GM21786 (cell line): ENCODE data around the gene ADD2.
"Not testable (repeated sequence)": the region's sequence is repeated elsewhere in the genome, so short reads cannot be mapped to it uniquely, and the experiment has no call there.

Experiments used
- ATAC-seq: cut with Tn5 transposase; IDR thresholded peaks from one replicate; pipeline ENCODE4 v1.9.1; 2021; ENCODE audit not compliant: unreplicated experiment

Gene ADD2

DNA sequence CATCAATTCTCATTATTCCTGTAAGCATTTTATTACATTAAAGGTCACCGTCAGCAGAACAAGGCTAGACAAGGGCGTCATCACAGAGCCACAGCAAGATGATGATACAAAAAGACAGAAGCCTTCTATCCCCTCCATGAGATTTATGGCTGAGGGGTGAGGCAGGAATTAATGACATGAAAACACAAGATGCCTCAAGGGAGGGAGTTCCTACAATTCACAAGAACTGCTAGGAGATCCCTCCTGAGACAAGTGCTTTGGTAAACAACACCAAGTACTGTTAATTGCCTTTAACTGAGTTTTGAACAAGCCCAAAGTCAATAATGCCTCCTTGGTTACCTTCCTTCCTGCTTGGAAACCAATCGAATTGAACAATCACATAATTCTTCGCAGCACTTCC, 14.1 kb downstream of the ADD2 start:
- no peak for ATAC-seq

DNA sequence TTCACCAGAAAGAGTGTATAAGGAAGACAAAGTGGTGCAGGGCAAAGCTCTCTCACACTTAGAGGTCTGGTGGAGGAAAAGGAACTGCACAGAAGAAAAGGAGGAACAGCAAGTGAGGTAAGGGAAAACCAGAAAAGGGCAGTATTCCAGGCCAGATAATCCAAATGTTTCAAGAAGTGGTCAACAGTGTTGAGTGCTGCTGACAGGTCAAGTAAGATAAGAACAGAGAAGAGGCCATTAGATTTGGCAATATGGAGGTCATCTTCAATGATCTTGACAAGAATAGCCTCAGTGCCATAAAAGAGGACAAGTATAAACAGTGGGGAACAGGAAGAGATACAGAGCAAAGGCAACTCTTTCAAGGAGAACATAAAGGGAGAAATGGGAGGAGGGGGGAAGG, 15.0 kb downstream of the ADD2 start:
- no peak for ATAC-seq

DNA sequence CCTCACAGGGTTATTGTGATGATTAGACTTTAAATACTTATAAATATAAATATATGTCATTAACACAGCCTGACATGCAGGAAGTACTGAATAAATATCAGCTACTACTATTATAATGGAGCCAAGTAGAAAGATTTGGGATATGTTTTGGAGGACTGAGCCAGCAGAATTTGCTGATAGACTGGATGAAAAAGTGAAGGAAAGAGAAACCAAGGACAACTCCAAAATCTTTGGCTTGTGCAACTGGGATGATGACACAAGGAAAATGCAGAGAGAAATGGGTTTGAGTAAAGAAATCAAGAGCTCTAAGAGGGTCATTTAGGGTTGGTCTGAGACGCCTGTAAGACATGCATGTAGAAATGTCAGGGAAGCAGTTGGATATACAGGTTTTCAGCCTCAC, 15.6 kb downstream of the ADD2 start:
- ATAC-seq: no peak

DNA sequence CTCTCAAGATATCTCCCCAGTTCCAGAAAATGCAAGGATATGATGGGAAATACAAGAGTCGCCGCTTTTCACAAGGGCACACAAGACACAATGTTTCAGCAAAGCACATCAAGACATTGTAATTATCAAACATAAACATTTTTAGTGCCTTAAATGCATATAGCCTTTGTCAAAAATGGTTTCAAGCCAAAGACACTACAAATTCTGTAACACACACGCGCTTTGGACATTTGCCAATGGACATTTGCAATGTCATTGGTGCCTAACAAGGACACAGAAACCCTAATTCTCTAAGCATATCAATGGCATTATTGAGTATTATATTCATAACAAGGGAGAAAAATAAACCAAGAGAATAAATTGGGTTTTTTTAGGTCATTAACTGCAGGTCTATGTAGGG, 16.1 kb downstream of the ADD2 start:
- no peak for ATAC-seq

DNA sequence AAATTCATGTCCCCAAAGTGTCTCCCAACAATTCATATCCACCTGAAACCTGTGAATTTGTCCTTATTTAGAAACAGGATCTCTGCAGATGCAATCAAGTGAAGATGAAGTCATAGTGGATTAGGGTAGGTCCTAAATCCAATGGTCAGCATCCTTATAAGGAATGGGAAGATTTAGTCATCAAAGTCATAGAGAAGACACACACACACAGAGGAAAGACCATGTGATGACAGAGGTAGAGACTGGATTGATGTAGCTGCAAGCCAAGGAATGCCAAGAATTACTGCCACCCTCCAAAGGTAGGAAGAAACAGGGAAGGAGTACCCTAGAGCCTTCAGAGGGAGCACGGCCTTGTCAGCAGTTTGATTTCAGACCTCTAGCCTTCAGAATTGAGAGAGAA, 17.7 kb downstream of the ADD2 start:
- no peak for ATAC-seq

DNA sequence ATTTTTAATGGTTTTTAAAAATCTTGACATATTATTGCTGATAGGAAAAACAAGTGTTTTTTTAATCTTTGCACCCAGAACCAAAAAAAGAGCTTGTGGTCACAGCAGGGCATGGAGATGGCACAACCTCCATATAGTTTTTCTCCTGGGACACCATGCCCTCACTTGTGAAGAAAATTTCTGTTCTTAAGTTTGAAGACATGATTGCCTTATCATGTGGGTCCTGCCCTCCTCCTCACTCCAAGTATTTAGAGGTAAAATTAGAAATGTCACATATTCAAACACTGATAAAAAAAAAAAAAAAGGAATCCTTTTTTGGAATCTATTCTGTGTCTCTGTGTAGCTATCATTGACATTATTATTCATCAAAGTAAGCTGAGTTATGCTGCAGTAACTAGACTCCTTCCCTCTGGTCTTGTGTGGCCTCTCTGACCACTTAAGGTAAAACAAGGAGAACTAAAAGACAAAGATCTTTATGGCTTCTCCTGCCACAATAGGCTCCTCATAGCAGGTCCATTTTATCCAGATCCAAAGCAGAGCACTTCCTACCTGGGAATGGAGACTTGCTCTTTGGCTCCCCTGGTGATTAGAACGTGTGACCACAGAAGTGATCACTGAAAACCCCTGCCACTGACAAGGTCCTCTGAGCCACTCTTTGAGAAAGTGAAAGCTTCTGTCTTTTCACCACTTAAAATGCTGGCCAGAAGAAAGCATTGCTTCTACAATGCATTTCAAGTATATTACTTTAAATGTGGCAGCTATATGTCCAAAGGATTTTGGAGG, 19.8 kb downstream of the ADD2 start:
- no peak for ATAC-seq

DNA sequence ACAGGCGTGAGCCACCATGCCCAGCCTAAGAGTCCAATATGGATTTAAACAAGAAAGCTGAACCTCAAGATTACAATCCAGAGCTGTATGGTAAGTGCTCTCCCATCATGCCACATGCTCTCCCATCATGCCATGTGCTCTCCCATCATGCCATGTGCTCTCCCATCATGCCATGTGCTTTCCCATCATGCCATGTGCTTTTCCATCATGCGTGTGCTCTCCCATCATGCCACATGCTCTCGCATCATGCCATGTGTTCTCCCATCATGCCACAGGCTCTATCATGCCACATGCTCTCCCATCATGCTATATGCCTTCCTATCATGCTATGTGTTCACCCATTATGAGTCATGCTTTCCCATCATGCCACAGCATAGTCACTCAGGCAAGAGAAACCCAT, 20.7 kb downstream of the ADD2 start:
- no peak for ATAC-seq

DNA sequence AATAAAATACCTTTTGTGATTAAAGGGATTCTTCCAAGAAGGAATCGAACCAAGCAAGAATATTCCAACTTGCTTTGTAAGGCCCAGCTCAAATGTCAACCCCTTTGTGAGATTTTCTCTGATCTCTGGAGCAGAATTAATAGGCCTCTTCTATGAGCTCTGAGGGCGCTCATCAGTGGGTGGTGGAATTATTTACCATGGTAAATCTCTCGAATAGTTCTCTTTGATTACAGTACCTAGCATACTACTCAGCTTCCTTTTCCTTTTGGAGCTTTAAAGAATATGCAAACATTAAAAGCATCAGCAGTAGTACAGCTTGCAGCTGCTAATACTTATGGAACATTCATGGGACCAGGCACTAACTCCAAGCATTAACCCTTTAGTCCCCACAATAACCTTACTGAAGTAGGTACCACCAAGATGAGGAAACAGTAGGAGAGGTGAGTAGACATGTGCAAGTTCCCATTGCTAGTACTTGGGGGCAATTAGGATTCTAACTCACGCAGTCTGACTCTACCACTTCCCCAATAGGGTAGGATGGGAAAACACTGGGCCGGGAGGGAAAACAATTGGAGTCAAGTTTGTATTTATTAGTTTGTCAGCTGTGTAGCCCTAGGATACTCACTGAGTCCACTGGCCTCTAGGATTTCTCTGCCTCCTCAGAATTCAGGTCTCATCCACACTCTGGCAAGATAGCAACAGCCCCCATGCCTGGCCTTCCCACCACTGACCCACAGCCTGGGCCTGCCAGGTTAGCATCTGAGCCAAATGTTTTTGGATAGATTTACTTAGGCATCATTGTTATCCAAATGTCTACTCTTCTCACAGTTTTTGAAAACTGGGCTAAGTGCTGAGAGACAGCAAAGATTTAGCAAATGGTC, 21.7 kb downstream of the ADD2 start:
- no peak for ATAC-seq

DNA sequence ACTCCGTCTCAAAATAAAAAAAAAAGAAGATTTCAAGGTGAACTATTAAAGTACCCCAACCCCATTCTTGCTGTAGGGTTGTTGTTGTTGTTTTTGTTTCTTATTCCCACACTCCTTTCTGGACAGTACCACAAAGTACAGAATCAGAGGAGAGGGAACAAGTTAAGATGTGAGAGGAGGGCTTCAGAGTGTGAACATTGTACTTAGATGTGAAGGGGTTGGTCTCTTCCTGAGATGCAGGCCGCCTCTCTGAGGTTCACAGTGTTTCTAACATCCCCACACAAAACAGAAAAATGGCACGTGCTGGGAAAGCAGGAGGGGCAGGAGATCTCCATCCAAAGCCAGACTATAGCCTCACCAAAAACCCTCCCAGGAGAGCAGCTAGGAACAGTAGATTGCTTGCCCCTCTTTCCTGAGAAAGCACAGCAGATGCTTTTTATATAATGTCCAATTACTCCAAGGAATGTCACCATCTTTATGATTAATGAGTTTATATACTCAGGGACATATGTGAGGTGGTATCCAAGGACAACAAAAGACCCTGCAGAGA, 22.6 kb downstream of the ADD2 start:
- no peak for ATAC-seq

DNA sequence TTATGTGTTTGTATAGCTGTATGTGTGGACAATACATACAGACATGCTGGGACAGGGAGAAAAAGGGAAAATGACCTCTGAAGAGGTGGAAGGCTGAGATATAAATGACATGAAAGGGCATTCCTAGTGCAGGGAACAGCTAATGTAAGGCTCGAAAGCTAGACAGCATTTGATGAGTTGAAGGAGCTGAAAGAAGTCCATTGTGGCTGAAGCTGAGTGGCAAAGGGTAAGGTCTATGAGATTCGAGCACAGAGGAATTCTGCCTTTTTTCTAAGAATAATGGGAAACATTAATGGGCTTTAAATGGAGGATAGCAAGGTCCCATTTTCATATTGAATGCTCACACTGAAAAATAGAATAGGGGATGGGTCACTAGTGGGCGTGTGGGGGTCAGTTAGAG, 23.6 kb downstream of the ADD2 start:
- no peak for ATAC-seq

DNA sequence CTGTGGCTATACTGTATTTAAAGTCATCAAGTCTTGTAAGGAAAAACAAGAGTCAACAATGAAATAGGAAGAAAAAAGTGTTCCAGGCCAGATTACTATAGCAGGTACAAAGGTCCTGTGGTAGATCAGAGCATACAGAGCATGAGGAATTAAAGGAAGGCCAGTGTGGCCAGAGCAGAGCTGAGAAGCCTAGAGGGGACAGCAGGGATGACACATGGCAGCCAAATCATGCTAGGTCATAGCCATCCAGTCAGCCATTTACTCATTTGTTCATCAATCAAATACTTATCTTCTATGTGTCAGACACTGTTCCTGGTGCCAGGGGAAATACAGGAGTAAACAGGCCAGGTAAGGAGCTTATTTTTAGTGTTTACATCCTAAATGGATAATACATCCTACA, 24.3 kb downstream of the ADD2 start:
- no peak for ATAC-seq

DNA sequence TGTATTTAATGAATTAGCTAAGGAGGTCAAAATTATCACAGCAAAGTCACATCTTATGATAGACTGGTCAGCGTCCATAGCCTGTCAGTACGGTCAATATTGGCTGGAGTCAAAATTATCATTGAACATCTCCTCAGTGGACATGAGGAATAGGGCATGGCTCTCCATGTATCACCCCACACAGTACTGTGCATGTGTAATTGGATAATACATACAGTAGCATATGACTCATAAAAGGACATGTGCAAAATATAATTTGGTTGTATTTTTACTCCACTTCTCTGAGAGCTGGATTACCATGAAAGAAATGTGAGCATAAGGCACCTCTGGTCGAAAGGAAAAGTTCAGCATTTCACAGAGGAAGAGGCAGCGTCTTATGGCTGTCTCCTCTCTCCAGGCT, 24.9 kb downstream of the ADD2 start:
- ATAC-seq: no peak

DNA sequence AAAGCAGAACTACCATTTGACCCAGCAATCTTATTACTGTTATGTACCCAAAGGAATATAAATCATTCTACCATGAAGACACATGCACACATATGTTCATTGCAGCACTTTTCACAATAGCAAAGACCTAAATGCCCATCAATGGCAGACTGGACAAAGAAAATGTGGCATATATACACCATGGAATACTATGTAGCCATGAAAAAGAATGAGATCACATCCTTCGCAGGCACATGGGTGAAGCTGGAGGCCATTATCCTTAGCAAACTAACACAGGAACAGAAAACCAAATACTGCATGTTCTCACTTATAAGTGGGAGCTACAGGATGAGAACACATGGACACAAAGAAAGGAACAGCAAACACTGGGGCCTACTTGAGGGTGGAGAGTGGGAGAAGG, 28.5 kb downstream of the ADD2 start:
- not testable (repeated sequence) for ATAC-seq

DNA sequence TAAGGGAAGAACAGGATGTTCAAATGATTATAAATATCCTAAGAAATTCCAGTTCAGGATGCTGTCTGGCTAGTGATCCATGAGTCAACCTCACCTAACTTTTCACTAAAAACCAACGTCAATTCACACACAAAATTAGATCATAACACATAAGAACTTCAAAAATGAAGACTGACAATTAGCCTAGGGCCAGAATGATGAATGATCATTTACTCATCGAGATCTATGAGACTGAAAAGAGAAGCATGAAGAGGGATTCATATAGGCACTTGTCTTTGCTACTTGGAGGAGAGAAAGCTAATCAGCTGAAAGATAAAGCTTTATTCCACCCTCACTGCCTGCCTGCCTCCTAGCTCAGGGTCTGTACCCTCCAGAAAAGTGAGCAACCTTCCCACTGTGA, 29.8 kb downstream of the ADD2 start:
- no peak for ATAC-seq

DNA sequence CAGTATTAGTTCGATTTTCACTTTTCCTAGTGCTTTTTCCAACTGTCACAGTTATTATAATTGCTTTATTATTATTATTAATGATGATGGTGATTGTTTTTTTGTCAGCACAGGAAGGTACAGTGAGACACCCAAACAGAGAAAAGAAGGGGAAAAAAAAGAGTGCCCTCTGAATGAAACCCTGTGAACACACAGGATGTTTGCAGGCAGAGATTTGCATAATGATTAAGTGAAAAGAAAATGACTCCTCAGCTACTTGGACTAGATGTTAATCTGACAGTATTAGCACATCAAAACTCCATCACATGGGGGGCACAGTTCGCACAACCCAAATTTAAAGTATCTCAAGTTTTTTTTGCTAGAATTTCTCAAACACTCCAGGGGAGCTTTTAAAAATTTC, 32.9 kb downstream of the ADD2 start:
- no peak for ATAC-seq

DNA sequence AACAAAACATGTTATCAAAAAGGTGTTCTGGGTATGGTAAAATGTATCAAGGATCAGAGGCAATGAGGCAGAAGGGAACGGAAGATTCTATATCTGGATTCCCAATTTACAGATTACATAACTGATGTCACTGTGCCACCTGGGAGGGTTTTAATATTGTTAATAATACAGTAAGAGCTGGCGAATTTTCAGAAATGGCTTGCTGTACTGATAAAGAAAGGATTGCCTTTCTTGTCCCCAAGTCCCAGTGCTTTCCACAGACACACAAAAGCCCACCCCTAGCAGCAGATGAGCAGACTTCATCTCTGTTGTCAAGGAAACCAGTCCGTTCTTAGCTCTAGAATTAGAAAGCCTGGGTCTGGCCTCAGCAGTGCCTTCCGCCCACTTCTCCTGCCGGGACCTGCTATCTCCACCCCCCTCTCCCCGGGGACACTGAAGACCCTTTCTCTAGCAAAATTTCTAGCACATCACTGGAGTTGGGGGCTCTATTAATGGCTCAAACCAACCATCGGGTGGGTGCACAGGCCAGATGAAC, 34.3 kb downstream of the ADD2 start:
- no peak for ATAC-seq

DNA sequence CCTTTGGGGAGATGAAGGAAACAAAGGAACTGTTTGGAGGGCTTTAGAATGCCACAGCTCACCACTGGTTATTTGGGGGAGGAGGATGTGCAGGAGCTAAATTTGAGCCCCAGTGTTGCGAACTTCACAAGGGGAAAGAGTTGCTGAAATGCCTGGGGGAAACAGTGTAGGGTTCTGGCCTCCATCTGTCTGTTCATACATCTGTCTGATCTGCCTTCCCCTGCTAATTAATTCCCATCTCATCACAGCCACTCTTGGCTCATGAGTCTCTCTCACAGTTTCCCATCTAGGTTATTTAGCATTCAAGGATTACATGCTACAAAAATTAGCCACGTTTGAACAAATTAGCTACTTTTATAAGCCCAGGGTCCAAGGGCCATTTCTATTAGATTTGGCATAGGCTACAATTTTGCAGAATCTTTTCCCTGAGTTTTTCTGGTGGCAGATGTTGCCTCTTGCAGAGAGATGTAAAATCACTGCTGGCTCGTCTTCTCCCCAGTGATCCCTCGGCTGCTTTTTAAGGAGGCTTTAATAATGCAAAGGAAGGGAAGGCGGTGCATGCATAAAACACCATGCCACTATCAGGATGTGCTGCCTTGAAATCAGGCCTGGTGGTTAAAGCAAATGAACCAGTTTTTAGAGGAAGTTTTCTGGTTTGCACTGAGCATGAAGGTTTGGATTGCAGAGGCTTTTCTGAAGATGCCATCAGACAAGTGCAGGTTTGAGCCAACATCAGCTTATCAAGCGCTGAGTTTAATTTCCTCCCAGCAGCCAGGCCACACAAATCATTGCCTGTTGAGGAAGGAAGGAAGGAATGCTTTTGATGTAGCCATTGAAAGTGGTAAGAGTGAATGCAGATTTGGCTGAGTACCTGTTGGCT, 35.0 kb downstream of the ADD2 start:
- no peak for ATAC-seq

DNA sequence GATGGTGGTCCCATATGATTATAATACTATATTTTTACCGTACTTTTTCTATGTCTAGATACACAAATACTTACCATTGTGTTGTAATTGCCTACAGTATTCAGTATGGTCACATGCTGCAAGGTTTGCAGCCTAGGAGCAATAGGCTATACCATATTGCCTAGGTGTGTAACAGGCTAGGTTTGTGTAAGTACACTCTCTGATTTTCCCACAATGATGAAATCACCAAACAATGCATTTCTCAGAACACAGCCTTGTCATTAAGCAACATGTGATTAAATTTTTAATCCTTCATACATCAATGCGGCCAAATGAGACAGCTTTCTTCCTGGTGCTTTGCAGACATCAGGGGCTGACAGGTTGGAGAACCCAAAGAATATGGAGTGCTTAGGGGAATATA, 37.3 kb downstream of the ADD2 start:
- ATAC-seq: no peak

DNA sequence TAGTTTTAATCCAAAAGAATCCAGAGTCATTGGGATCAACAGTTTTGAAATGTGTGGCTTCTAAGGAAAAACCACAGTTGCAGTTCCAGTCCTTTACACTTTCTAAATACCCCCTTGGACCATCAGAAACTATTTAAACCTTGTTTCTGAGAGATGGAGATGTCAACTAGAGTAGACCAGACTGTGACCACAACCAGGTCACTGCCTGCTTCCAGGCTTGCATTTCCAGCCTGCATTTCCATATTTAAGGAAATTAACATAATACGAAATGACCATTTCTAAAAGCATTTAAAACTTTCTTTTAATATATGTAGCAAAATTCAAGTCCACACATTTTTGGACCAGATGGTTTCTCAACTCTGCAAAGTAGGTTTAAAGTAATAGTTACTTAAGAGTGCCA, 38.4 kb downstream of the ADD2 start:
- ATAC-seq: no peak

DNA sequence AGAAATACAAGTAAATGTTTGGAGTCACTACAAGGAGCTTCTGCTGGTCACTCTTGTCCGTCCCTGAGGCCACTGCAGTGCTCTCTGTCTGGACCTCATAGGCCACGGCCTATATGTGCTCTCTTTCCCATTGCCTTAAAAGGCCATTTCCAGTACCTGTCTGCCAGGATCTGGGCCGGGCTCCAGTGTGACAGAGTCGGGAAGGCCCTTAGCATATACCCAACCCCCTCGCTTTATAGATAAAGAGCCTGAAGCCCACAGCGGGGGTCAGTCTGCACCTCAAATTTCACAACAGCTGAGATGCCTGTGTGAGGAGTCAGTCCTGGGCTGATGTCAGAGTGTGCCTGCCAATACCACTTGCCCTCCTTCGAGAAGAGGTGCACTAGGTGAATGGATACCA, 39.9 kb downstream of the ADD2 start:
- no peak for ATAC-seq
